GM11168 (cell line): ENCODE results near the gene PABPC3.

Experiments used
- in situ Hi-C: fragments of 300-500 bp; cut with MboI; formaldehyde crosslinking; loops from one replicate; pipeline ENCODE4 v1.12.0; 2022; ENCODE audit warnings: low sequenced_read_pairs; ENCODE audit not compliant: unreplicated experiment

Gene PABPC3

GRCh38 chr13:25095851-25096453 lies at the start of gene PABPC3:
Gene PABPC3, plus strand, starts transcription at chr13:25096136. Its CDS starts 63 bp downstream, at chr13:25096199.
- in situ Hi-C loops: no loop called here

- in situ Hi-C loops: no loop called here
Observed at GRCh38 chr13:25046274-25046984, 49.5 kb upstream of the PABPC3 start.

- in situ Hi-C loops: no loop called here
Observed at GRCh38 chr13:25046985-25047511, 48.9 kb upstream of the PABPC3 start.

- in situ Hi-C loops: no loop called here
Observed at GRCh38 chr13:25051065-25051464, 44.9 kb upstream of the PABPC3 start.

GRCh38 chr13:25059166-25059565 lies 36.8 kb upstream of the PABPC3 start:
- in situ Hi-C loops: no loop called here

- in situ Hi-C loops: no loop called here
Observed at GRCh38 chr13:25059958-25060357, 36.0 kb upstream of the PABPC3 start.

- in situ Hi-C loops: no loop called here
Observed at GRCh38 chr13:25062479-25062878, 33.5 kb upstream of the PABPC3 start.

- in situ Hi-C loops: no loop called here
Observed at GRCh38 chr13:25064396-25064795, 31.5 kb upstream of the PABPC3 start.

GRCh38 chr13:25065974-25066770 lies 29.8 kb upstream of the PABPC3 start:
- in situ Hi-C loops: no loop called here

GRCh38 chr13:25067064-25067463 lies 28.9 kb upstream of the PABPC3 start:
- in situ Hi-C loops: no loop called here

GRCh38 chr13:25068810-25069209 lies 27.1 kb upstream of the PABPC3 start:
- in situ Hi-C loops: no loop called here

GRCh38 chr13:25069236-25069635 lies 26.7 kb upstream of the PABPC3 start:
- in situ Hi-C loops: no loop called here

- in situ Hi-C loops: no loop called here
Observed at GRCh38 chr13:25069911-25070310, 26.0 kb upstream of the PABPC3 start.

GRCh38 chr13:25080773-25081172 lies 15.2 kb upstream of the PABPC3 start:
- in situ Hi-C loops: no loop called here

GRCh38 chr13:25084096-25084495 lies 11.8 kb upstream of the PABPC3 start:
- in situ Hi-C loops: no loop called here

- in situ Hi-C loops: no loop called here
Observed at GRCh38 chr13:25085125-25085742, 10.7 kb upstream of the PABPC3 start.

GRCh38 chr13:25088562-25089221 lies 7.2 kb upstream of the PABPC3 start:
- in situ Hi-C loops: no loop called here

GRCh38 chr13:25097426-25097825 lies 1.5 kb downstream of the PABPC3 start:
- in situ Hi-C loops: no loop called here

GRCh38 chr13:25103711-25104110 lies 7.8 kb downstream of the PABPC3 start:
- in situ Hi-C loops: no loop called here

- in situ Hi-C loops: no loop called here
Observed at GRCh38 chr13:25109341-25109740, 13.4 kb downstream of the PABPC3 start.
